DMS114 treated with DMSO at 0.1 percent for 48 hours (cell line): ENCODE data around the gene IPO11.

Source experiments
- DNase-seq: peaks from one replicate; lab custom pipeline; 2025; ENCODE audit not compliant: unreplicated experiment; lab: John Stamatoyannopoulos, UW

IPO11 gene

DNA sequence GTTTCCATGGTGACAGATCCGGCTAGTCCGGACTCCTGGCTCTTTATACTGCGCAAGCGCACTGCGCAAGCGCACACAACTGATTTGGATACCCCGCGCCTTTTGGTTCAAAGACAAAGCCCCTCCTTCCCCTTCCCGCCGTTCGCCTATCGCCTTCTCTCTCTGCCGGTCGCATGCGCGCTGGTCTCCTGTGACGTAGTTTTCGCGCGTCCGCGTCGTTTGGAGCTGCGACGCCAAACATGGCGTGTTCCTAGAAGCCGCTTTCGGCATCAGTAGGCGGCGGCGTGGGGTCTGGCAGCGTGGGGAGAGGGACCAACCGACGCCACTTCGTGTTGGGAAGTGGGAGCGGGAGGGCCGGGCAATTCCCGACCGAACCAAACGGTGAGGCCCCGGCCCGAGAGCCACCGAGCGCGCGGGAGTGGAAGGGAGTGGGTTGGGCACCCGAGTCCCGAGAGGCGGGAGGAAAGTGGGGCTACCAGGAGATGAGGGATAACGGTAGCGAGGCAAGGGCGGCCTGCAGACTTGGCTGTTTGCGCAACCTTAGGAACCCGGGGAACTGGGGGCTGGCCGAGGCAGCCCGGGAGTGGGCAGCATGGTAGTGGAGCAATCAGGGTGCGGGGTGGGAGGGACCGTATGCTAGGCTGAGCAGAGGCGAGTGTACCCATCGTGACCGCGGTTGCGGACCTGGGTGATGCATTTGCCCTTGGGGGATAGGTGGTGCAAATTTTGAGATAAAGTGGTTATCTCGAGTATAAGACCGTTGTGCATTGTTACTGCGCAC lies at the start of gene IPO11:
Gene IPO11, plus strand, starts transcription at position 215 of the 781 bp plus-strand sequence. CDS start 24,517 bp downstream, outside the sequence.
- DNase-seq: peak; percentile 97

GRCh38 chr5:62369039-62369438 lies 43.5 kb upstream of the IPO11 start:
- DNase-seq: no peak

GRCh38 chr5:62371409-62371808 lies 41.2 kb upstream of the IPO11 start:
- DNase-seq: no peak

DNA sequence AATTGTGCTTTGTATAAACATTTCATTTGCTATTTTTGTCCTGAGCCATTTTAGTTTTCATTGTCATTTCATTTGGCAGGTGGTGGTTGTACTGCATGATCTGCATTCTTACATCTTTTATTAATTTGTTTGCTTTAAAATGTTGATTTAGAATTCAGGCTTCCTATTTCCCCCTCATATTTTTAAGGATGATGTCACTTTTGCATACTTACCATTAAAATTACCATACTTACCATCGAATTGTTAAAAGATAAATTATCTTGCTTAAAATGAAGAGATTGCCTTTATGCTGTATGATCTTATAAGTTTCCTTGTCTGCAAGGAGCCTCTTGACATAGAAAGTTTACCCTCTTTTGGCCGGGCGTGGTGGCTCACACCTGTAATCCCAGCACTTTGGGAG lies 40.0 kb upstream of the IPO11 start:
- DNase-seq: no peak

- DNase-seq: no peak
These were observed 39.2 kb upstream of the IPO11 start for GRCh38 chr5:62373382-62373781.

GRCh38 chr5:62374090-62374489 lies 38.5 kb upstream of the IPO11 start:
- DNase-seq: no peak

DNA sequence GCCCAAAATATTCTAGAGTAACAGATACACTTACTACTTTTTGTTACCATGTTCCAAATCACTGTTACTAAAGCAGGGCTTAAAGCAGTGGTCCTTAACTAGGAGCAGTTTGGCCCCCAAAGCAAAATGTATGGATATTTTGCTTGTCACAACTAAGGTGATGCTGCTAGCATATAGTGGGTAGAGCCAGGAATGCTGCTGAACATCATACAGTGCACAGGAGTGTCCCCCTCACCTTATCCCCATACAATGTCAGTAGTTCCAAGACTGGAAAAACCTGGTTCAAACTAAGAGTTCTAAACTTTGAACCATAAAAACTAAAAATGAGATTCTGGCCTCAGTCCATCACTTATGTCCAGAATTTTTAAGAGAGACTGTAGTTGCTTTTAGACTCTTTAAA lies 36.9 kb upstream of the IPO11 start:
- no peak for DNase-seq

- no peak for DNase-seq
These were observed 36.5 kb upstream of the IPO11 start for GRCh38 chr5:62376064-62376463.

DNA sequence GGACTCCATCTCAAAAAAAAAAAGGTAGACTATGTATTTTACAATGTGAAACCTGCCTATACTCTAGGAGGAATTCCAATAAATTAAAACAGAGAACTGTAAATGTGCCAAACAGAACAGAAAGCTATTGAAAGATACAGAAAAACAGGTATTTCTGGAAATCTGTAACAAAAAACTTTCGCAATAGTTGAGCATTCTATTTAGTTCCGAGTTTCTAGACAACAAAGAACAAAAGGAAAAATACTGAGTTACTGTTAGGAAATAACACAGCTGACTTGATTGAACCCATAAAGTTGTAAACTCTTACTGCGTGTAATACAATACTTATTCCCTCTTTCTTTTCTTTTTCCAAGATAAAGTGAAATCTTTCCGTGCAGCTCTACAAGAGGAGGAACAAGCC lies 27.4 kb upstream of the IPO11 start:
- DNase-seq: no peak

GRCh38 chr5:62385816-62386400 lies 26.7 kb upstream of the IPO11 start:
- no peak for DNase-seq

- DNase-seq: no peak
These were observed 25.7 kb upstream of the IPO11 start for GRCh38 chr5:62386824-62387223.

DNA sequence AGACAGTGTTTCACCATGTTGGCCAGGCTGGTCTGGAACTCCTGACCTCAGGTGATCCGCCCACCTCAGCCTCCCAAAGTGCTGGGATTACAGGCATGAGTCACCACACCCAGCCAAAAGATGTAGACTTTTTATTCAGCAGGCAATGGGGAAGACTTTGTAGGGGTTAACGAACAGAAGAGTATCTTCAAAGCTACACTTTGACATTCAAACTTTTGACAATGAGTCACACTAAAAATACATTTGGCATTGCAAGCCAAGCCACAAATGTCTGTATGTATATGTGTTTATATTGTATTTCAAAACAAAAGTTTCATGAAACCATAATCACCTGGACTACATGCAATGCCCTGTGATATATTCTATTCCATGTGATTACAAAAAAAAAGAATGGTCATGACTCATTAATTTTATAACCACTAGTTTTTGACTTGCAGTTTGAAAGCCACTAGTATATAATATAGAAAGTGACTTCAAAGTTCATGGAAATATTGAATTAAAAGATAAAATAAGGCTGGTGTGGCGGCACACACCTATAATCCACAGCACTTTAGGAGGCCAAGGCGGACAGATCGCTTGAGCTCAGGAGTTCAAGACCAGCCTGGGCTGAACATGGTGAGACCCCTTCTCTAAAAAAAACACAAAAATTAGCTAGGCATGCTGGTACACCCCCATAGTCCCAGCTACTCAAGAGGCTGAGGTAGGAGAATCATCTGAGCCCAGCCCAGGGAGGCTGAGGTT lies 17.2 kb upstream of the IPO11 start:
- no peak for DNase-seq

GRCh38 chr5:62403411-62404250 lies 8.9 kb upstream of the IPO11 start, which contains the start of gene DIMT1:
TSS of gene DIMT1 (minus strand) at chr5:62403905. CDS start at chr5:62403772, 133 bp downstream.
- peak; percentile 94 for DNase-seq

DNA sequence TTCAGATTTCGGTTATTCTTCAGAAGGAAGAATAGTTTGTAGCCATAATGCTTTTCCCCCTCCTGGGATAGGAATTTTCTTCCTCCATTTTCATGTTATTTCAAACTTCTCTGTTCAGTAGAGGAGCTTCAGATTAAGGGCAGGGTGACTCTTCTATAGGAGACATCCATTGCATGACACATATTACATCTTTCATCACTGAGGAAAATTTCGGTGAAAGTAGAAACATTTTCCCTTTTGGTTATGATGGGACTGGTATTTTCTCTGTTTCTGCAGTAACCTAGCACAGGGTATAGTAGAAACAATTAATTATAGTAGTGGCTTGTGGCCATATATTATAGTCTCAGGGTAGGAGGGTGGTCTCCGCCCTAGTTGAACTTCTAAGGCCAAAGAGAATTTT lies 1.1 kb downstream of the IPO11 start:
- DNase-seq: no peak

- DNase-seq: no peak
These were observed 6.0 kb downstream of the IPO11 start for GRCh38 chr5:62418462-62419076.

DNA sequence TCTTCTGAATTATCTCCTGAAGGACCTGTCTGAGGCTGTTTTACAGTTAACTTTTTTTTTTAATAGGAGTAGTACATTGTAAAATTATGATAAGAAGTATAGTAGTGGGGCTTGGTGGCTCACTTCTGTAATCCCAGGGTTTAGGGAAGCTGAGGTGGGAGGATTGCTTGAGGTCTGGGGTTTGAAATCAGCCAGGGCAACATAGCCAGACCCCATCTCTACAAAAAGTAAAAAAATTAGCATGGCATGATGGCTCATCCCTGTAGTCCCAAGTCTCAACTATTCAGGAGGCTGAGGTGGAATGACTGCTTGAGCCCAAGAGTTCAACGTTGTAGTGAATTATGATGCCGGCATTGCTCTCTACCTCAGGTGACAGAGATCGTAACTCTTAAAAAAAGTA lies 7.0 kb downstream of the IPO11 start:
- DNase-seq: no peak

- DNase-seq: no peak
These were observed 8.9 kb downstream of the IPO11 start for GRCh38 chr5:62421414-62421813.

GRCh38 chr5:62424763-62425162 lies 12.2 kb downstream of the IPO11 start:
- DNase-seq: no peak

- no peak for DNase-seq
These were observed 19.4 kb downstream of the IPO11 start for GRCh38 chr5:62431735-62432620.

GRCh38 chr5:62432621-62433064 lies 20.1 kb downstream of the IPO11 start:
- DNase-seq: no peak
